GM18507 (cell line): ENCODE data around the gene LPP.
A peak's percentile ranks its signal among the peaks of the same experiment; 100 is the strongest.
"Not testable (repeated sequence)": the region's sequence is repeated elsewhere in the genome, so short reads cannot be mapped to it uniquely, and the experiment has no call there.

Experiments used
- DNase-seq: peaks from one replicate; pipeline ENCODE4 v3.0.0; 2011; ENCODE audit warnings: low read depth; ENCODE audit not compliant: insufficient read length; ENCODE audit errors: extremely low spot score
- FAIRE-seq: peaks from 2 replicates; lab custom pipeline; 2011; peaks lifted over from hg19 to GRCh38; lab: Jason Lieb, UNC

The LPP gene

GRCh38 chr3:188154014-188154808 lies at the start of gene LPP:
LPP (plus strand) TSS chr3:188154157; CDS start chr3:188406121, 251,964 bp downstream.
- FAIRE-seq (no peak), DNase-seq (peak; percentile 39)

- DNase-seq: no peak
- FAIRE-seq: no peak
Observed at GRCh38 chr3:188106006-188106405, 48.0 kb upstream of the LPP start.

GRCh38 chr3:188106454-188106853 lies 47.5 kb upstream of the LPP start:
- no peak for FAIRE-seq
- no peak for DNase-seq

- no peak for FAIRE-seq
Observed at GRCh38 chr3:188106887-188107830, 46.8 kb upstream of the LPP start.

GRCh38 chr3:188108703-188109412 lies 45.1 kb upstream of the LPP start:
- DNase-seq (no peak), FAIRE-seq (no peak)

More at GRCh38 chr3:188106887-188107830, 46.8 kb upstream of the LPP start:
- DNase-seq: no peak

GRCh38 chr3:188111002-188111584 lies 42.9 kb upstream of the LPP start:
- FAIRE-seq: no peak
- DNase-seq: no peak

- DNase-seq (no peak), FAIRE-seq (no peak)
Observed at GRCh38 chr3:188113756-188114155, 40.2 kb upstream of the LPP start.

- FAIRE-seq (no peak), DNase-seq (no peak)
Observed at GRCh38 chr3:188119846-188120245, 34.1 kb upstream of the LPP start.

- FAIRE-seq: no peak
- DNase-seq: no peak
Observed at GRCh38 chr3:188122571-188123169, 31.3 kb upstream of the LPP start.

GRCh38 chr3:188123170-188123905 lies 30.6 kb upstream of the LPP start:
- FAIRE-seq: no peak
- no peak for DNase-seq

- no peak for DNase-seq
- FAIRE-seq: no peak
Observed at GRCh38 chr3:188124184-188124583, 29.8 kb upstream of the LPP start.

- FAIRE-seq (no peak), DNase-seq (no peak)
Observed at GRCh38 chr3:188125076-188125475, 28.9 kb upstream of the LPP start.

- FAIRE-seq: no peak
Observed at GRCh38 chr3:188126276-188126675, 27.7 kb upstream of the LPP start.

GRCh38 chr3:188126934-188127333 lies 27.0 kb upstream of the LPP start:
- FAIRE-seq (no peak), DNase-seq (no peak)

More at GRCh38 chr3:188126276-188126675, 27.7 kb upstream of the LPP start:
- DNase-seq: no peak

- DNase-seq (no peak), FAIRE-seq (no peak)
Observed at GRCh38 chr3:188128905-188129304, 25.1 kb upstream of the LPP start.

GRCh38 chr3:188131023-188131422 lies 22.9 kb upstream of the LPP start:
- not testable (repeated sequence) for DNase-seq, FAIRE-seq

GRCh38 chr3:188133219-188133618 lies 20.7 kb upstream of the LPP start:
- DNase-seq (no peak), FAIRE-seq (no peak)

- DNase-seq (no peak), FAIRE-seq (no peak)
Observed at GRCh38 chr3:188133646-188134045, 20.3 kb upstream of the LPP start.
